HG02759 (cell line): ENCODE results near the gene IAH1.

Experiments
- ATAC-seq: cut with Tn5 transposase; IDR thresholded peaks from one replicate; pipeline ENCODE4 v1.9.1; 2021; ENCODE audit warnings: mild to moderate bottlenecking, moderate library complexity; ENCODE audit not compliant: unreplicated experiment

The IAH1 gene

DNA sequence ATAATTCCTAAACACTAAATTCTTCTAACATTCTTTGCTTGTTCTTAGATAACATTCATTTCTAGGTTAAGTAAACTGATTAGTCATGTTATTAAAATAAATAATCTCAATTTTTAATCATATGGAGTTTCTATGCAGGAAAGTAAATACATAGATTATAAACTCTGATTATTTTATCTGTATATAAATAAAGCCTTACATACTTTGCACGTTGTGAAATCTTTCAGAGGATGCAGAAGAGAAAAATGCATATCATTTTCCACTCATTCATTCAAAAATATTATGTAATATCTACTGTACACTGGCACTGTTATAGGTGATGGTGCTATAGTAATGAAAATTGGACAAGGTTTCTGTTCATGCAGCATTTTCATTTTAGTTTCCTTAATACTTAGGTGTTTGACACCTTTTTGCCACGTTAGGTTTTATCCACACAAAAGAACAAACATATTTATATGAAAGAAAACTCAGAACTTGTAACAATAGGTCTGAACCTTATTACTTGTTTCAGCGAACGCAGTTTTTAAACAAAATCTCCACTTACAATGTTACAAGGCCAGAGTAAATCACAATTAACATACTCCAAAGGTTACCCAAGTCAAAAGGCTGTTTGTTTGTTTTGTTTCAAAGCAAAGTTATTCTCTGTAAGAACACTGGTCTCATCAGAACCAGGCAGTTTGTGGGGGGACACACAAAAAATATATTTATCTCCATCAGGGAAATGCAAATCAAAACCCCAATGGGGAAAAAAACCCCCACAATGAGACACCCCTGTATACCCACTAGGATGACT lies 53.8 kb downstream of the IAH1 start:
- ATAC-seq = no peak

DNA sequence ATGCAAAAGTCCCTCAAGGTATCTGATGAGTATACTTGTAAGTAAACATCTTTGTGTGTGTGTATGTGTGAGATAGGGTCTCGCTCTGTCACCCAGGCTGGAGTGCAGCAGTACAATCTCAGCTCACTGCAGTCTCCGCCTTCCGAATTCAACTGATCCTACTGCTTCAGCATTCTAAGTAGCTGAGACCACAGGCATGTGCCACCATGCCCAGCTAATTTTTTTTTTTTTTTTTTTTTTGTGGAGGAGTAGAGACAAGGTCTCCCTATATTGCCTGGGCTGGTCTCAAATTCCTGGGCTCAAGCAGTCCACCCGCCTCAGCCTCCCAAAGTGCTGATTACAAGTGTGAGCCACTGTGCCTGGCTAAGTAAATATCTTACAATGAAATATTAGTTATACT lies 58.1 kb downstream of the IAH1 start:
- ATAC-seq = no peak

DNA sequence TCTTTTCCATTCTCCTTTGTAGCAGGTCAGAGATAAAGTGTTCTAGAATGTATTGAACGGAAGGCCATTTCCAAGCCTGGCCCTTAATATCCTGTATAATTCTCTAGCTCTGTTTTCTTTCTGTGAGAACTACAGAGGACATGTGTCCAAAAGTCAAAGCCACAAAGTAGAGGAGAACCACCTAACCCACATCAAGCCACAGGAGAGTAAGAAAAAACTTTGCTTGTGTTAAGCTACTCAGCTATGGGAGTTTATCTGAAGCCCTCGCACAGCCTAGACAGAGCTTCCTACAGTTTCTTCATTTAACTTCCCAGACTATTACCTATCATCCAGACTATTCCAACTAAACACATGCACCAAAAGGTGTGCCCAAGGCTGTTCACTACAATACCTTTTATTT lies 59.3 kb downstream of the IAH1 start:
- ATAC-seq = no peak

DNA sequence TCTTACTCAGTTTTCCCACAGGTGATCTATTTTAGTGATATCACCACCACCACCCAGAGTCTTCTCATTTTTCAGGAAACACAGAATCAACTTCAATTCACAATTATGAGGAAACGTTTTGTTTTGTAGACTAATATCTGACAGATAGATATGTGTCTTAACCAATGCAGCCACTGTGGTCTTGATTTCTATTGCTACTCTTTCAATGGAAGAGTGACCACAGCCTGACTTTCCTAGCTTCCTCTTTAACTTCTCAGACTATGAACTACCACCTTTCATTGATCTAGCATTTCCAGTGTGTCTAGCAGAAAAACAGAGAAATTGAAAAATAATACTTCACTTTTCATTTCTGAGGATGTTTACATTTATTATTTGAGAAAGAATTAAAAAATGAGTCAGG lies 60.8 kb downstream of the IAH1 start:
- no peak for ATAC-seq

DNA sequence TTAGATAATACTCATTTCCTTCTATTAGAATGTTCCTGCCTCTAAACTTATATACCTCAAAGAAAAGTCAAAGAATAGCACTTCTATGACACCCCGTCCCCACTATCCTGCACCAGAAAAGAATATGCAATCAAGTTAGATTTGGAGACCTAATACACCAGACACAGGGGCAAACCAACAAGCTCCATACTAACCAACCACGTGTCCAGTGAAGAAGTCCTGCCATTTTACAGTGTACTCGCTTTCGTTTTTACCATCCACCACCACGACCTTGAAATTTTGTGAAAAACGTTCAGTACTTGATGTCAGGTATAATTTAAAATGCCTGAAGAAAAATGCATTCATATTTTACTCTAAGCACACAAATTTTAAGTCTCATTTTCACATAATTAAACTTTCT lies 62.2 kb downstream of the IAH1 start:
- no peak for ATAC-seq

DNA sequence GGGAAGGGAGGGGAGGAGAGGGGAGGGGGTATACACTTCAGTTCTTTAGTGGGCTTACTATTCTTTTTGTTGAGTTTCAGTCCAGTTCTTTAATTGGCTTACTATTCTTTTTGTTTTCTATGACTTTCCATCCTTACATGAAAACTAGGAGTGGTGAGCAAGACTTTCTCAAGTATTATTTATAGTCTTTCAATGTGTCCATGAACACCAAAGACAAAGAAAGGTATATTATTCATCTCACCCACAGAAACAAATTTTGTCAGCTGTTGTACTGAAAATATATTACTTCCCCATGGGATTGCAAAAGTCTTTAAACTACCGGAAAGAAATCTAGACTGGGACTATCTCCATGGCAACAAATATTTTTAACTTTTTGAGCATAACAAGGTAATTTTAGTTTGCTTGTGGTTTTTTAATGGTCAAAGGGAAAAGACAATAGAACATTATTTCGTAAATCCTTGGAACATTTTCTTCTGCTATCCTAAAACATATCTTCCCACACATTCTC lies 63.7 kb downstream of the IAH1 start:
- no peak for ATAC-seq
